ENCODE results near the gene STK33.

- TF ChIP-seq CTCF (IDR thresholded peaks at IDR 0.05; ENCODE audit: poor library complexity, severe bottlenecking), result no peak
- TF ChIP-seq REST (IDR thresholded peaks at IDR 0.05; ENCODE audit: borderline replicate concordance), result no peak
- no peak for TF ChIP-seq RAD21 (conservative IDR thresholded peaks at IDR 0.05)
- TF ChIP-seq EZH2 (IDR thresholded peaks at IDR 0.05; ENCODE audit: borderline replicate concordance, insufficient read depth, low read length, poor library complexity, severe bottlenecking), result no peak
- no peak for TF ChIP-seq POLR2AphosphoS5 (IDR thresholded peaks at IDR 0.05)
- no peak for TF ChIP-seq TAF1 (IDR thresholded peaks at IDR 0.05; ENCODE audit: low read depth)
- no peak for TF ChIP-seq SMC3 (conservative IDR thresholded peaks at IDR 0.05; ENCODE audit: poor library complexity)
- no peak for TF ChIP-seq EP300 (conservative IDR thresholded peaks at IDR 0.05; ENCODE audit: poor library complexity, severe bottlenecking)
- no peak for TF ChIP-seq MXI1 (conservative IDR thresholded peaks at IDR 0.05; ENCODE audit: poor library complexity, severe bottlenecking)
Measured at GRCh38 chr11:8392886-8393285, 201.1 kb downstream of the STK33 start.

Measured in neural cell (in vitro differentiated cells).